GM12878 (cell line): ENCODE measurements around the gene NOTCH1. TPM values are rescaled to one million over a fixed set of nuclear protein-coding genes. Genes with fewer than 3 reads are reported as not detected.

Source experiments
- ATAC-seq: fragments of 200-7000 bp; cut with Tn5 transposase; 3 replicates; pipeline ENCODE4 v1.9.1; 2020; ENCODE audit warnings: mild to moderate bottlenecking, moderate library complexity
- BruUV-seq: library from RNA; stranded (reverse); fragments of 400-500 nt; replicated peaks from 2 replicates; lab custom pipeline; 2021; lab: Mats Ljungman, UMichigan
- CTCF ChIA-PET: fragments of 300-600 bp; sonication (Branson Sonifier 250); formaldehyde crosslinking; extraction: SDS; loops from one replicate; lab custom pipeline; 2021; ENCODE audit warnings: inconsistent platforms; lab: Yijun Ruan, JAX
- POLR2A ChIA-PET: fragments of 350-600 bp; formaldehyde crosslinking; extraction: SDS; loops from one replicate; lab custom pipeline; 2021; ENCODE audit warnings: inconsistent platforms; lab: Charles Lee
- RAD21 ChIA-PET: fragments of 300-600 bp; sonication (Branson Sonifier 250); formaldehyde crosslinking; loops from one replicate; lab custom pipeline; 2023; ENCODE audit warnings: antibody characterized with exemption; ENCODE audit not compliant: unreplicated experiment; lab: Charles Lee
- SMC1A ChIA-PET: fragments of 300-600 bp; sonication (Branson Sonifier 250); formaldehyde crosslinking; loops from one replicate; lab custom pipeline; 2023; ENCODE audit not compliant: unreplicated experiment, uncharacterized antibody; lab: Charles Lee
- DNase-seq: peaks from one replicate; pipeline ENCODE4 v3.0.0-alpha.2; 2011; ENCODE audit warnings: low read depth, low spot score
- FAIRE-seq: peaks from 3 replicates; lab custom pipeline; 2011; peaks lifted over from hg19 to GRCh38; lab: Jason Lieb, UNC
- H2AFZ ChIP-seq: 2 replicates; pipeline ENCODE4 v1.6.0; 2011; ENCODE audit warnings: low read depth, low read length, control low read depth; ENCODE audit not compliant: control insufficient read depth
- H3K27ac ChIP-seq: 2 replicates; pipeline ENCODE4 v1.5.1; 2011; ENCODE audit warnings: control low read depth; ENCODE audit not compliant: control insufficient read depth, insufficient read depth
- H3K27me3 ChIP-seq, 2 experiments: replicated peaks in 1 of 2; 2 replicates each; pipeline versions ENCODE4 v1.6.0 to v1.6.1; 2011; ENCODE audit warnings: low read length in 1 of 2; ENCODE audit not compliant: control insufficient read depth in 2 of 2, insufficient read depth in 2 of 2
- H3K36me3 ChIP-seq, 2 experiments: 2 replicates each; pipeline ENCODE4 v1.5.1; 2011; ENCODE audit warnings: low read length in 1 of 2; ENCODE audit not compliant: control insufficient read depth in 2 of 2, insufficient read depth in 2 of 2
- H3K4me1 ChIP-seq: 2 replicates; pipeline ENCODE4 v1.6.1; 2011; ENCODE audit warnings: mild to moderate bottlenecking, low read length, moderate library complexity, mixed read lengths; ENCODE audit not compliant: control insufficient read depth, insufficient read depth
- H3K4me2 ChIP-seq: 2 replicates; pipeline ENCODE4 v1.6.0; 2011; ENCODE audit warnings: control low read depth; ENCODE audit not compliant: control insufficient read depth, insufficient read depth
- H3K4me3 ChIP-seq: fragments of 200-600 bp; sonication (generic); 2 replicates; pipeline ENCODE4 v1.5.1; 2016
- H3K79me2 ChIP-seq: 2 replicates; pipeline ENCODE4 v1.6.0; 2011; ENCODE audit warnings: low read length; ENCODE audit not compliant: control insufficient read depth, insufficient read depth
- H3K9ac ChIP-seq: 2 replicates; pipeline ENCODE4 v1.8.0; 2011; ENCODE audit warnings: low read length, control low read depth, mixed read lengths; ENCODE audit not compliant: control insufficient read depth, insufficient read depth
- H3K9me3 ChIP-seq: replicated peaks from 3 replicates; pipeline ENCODE4 v1.5.1; 2011; ENCODE audit warnings: mild to moderate bottlenecking, low read length; ENCODE audit not compliant: control insufficient read depth, insufficient read depth
- H4K20me1 ChIP-seq: 2 replicates; pipeline ENCODE4 v1.6.0; 2011; ENCODE audit not compliant: control insufficient read depth, insufficient read depth
- HDGF ChIP-seq: fragments of 450-650 bp; IDR thresholded peaks from 2 replicates; pipeline ENCODE4 v1.6.1; 2016; ENCODE audit warnings: antibody characterized with exemption
- KAT2A ChIP-seq: conservative IDR thresholded peaks from 2 replicates; pipeline ENCODE4 v1.6.1; 2011; ENCODE audit warnings: low read depth, low read length; ENCODE audit not compliant: control insufficient read depth
- STAT1 ChIP-seq: fragments of 450-650 bp; conservative IDR thresholded peaks from 2 replicates; pipeline ENCODE4 v1.6.1; 2014; ENCODE audit warnings: antibody characterized with exemption, mild to moderate bottlenecking
- TARDBP ChIP-seq: IDR thresholded peaks from 2 replicates; pipeline ENCODE4 v1.6.1; 2016; ENCODE audit warnings: borderline replicate concordance
- ZNF274 ChIP-seq: IDR thresholded peaks from one replicate; pipeline ENCODE4 v1.8.0; 2011; ENCODE audit not compliant: insufficient read length, insufficient read depth
- ZZZ3 ChIP-seq: IDR thresholded peaks from 2 replicates; pipeline ENCODE4 v1.6.1; 2011; ENCODE audit warnings: low read depth; ENCODE audit not compliant: control insufficient read depth, insufficient read length
- WGBS: methylation state at CpG from one replicate; pipeline ENCODE4 v1.1.6; 2016; ENCODE audit warnings: low lambda C conversion rate; ENCODE audit not compliant: insufficient replicate concordance, insufficient coverage; ENCODE audit errors: missing lambda C conversion rate; 5-methylcytosine and 5-hydroxymethylcytosine counted together
- in situ Hi-C: fragments of 300-500 bp; cut with MboI; formaldehyde crosslinking; loops from 9 replicates; pipeline ENCODE4 v1.14.3; 2018; ENCODE audit warnings: mixed read lengths
- intact Hi-C: fragments of 100-400 bp; cut with micrococcal nuclease; formaldehyde crosslinking; loops from one replicate; pipeline ENCODE4 v1.14.2; 2022; ENCODE audit not compliant: unreplicated experiment
- polyA plus RNA-seq, 11 experiments: library from polyadenylated mRNA; depleted of rRNA in 4 of 11; unstranded in 6 of 11; stranded (reverse) in 5 of 11; fragments of >200 nt; fragmentation: Nextera tagmentation in 4 of 11; fragmentation: Illumina TruSeq in 1 of 11; extraction: Ambion mirVana in 4 of 11; extraction: Trizol in 1 of 11; gene quantifications; 1 replicate in 1 of 11; 2 replicates in 10 of 11; pipeline versions ENCODE4 v1.2.1 to v1.2.3, GENCODE V29; 2011 to 2016; ENCODE audit warnings: inconsistent platforms in 2 of 11, missing spikeins in 2 of 11, low read depth in 1 of 11
- total RNA-seq, 4 experiments: library from RNA; depleted of rRNA in 3 of 4; stranded (reverse); fragments of >200 nt in 3 of 4; fragmentation: Illumina TruSeq in 1 of 4; extraction: Trizol in 1 of 4; gene quantifications; 2 replicates each; pipeline versions ENCODE4 v1.2.1 to v1.2.3, GENCODE V29; 2013 to 2021
- TF ChIP-seq, protein P1 (sequence below): fragments of 450-650 bp; IDR thresholded peaks from 2 replicates; pipeline ENCODE4 v1.6.1; 2017; ENCODE audit warnings: antibody characterized with exemption, mild to moderate bottlenecking, moderate library complexity
- TF ChIP-seq, protein P2 (sequence below): fragments of 450-650 bp; IDR thresholded peaks from 2 replicates; pipeline ENCODE4 v1.6.1; 2017; ENCODE audit warnings: low read depth, mild to moderate bottlenecking, moderate library complexity

Gene NOTCH1
- total and polyA plus RNA-seq, 10 of the 15 experiments (the other 5 are each of a cell fraction or from before 2014, with no cell fraction given): 0.02 to 40.0 (median 3.7) TPM

DNA sequence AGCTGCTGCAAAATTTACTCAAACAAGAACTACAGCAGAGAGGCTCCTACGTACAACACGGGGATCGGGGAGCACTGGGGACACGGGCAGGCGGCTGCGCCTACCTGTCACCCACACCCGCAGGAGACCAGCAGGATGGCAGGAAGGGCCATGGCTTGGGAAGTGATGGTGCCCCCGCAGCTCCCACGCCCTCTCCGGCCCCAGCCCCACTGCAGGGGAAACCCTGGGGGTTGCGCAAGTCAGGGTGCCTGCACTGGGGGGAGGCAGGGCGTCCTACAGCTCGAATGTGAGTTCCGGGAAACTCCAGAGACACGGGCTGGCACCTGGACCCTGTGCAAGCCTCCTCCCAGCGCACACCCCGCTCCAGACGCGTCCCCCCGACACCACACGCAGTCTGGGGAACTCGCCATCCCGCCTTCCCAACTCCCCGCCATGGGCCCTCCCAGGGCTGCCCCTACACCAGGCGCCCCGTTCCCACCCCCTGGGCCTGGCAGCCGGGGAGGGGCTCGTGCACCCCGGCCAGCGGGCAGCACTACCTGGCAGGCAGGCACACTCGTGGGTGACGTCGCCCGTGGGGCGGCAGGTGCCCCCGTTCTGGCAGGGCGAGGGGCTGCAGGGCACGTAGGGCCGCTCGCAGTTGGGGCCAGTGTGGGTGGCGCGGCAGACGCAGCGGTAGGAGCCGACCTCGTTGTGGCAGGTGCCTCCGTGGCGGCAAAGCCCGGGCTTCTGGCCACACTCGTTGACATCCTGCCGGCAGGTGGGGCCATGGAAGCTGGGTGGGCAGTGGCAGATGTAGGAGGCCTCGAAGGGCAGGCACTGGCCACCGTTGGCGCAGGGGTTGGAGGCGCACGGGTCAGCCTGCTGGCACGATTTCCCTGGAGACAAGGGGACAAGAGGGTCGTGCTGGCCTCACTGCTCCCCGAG is 23.3 kb downstream of the NOTCH1 start (continued):
- TF ChIP-seq, protein P1, sequence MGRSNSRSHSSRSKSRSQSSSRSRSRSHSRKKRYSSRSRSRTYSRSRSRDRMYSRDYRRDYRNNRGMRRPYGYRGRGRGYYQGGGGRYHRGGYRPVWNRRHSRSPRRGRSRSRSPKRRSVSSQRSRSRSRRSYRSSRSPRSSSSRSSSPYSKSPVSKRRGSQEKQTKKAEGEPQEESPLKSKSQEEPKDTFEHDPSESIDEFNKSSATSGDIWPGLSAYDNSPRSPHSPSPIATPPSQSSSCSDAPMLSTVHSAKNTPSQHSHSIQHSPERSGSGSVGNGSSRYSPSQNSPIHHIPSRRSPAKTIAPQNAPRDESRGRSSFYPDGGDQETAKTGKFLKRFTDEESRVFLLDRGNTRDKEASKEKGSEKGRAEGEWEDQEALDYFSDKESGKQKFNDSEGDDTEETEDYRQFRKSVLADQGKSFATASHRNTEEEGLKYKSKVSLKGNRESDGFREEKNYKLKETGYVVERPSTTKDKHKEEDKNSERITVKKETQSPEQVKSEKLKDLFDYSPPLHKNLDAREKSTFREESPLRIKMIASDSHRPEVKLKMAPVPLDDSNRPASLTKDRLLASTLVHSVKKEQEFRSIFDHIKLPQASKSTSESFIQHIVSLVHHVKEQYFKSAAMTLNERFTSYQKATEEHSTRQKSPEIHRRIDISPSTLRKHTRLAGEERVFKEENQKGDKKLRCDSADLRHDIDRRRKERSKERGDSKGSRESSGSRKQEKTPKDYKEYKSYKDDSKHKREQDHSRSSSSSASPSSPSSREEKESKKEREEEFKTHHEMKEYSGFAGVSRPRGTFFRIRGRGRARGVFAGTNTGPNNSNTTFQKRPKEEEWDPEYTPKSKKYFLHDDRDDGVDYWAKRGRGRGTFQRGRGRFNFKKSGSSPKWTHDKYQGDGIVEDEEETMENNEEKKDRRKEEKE: no peak
- TF ChIP-seq, all 136 proteins: peak for 0

DNA sequence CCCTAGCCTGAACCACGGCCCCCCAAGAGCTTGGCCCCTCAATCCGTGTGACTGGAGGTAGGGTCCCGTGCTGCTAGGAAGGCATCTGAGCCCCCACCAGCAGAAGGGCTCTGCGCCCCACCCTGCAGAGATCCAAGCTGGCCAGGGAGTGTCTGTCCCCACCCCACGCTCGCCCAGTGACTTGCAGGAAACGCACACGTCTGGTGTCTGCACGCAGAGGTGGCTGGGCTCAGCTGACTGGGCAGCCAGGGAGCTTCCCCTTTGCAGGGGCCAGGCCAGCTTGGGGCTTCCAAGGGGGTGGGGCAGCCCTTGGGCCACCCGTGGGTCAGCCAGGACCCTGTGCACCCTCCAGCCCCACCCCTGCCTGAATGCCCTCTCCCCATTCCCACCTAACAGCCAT is 24.3 kb downstream of the NOTCH1 start:
- Histone ChIP-seq H3K27me3 (no peaks in the 10 kb centered on the region), H3K79me2 (no peaks in the 10 kb centered on the region), H3K27ac (no peak overlapping the region), H3K9ac (no peak overlapping the region), H3K4me1 (no peaks in the 10 kb centered on the region)
- FAIRE-seq: no peak
- ChIA-PET RAD21 (no interaction called here), POLR2A (interaction anchor here (0.6 to 0.7 kb wide), 2 partner anchors 25 to 57 kb away, joined by 3 to 9 read pairs; no protein-coding TSS in a partner anchor), SMC1A (interaction anchor here (1.1 kb wide), 1 partner anchor 17 kb away, joined by 3 read pairs; no protein-coding TSS in a partner anchor)
- TF ChIP-seq ZNF274 (no peak), KAT2A (no peak), HDGF (no peak), ZZZ3 (no peak), STAT1 (no peak), TARDBP (no peak)
- TF ChIP-seq, protein P2, sequence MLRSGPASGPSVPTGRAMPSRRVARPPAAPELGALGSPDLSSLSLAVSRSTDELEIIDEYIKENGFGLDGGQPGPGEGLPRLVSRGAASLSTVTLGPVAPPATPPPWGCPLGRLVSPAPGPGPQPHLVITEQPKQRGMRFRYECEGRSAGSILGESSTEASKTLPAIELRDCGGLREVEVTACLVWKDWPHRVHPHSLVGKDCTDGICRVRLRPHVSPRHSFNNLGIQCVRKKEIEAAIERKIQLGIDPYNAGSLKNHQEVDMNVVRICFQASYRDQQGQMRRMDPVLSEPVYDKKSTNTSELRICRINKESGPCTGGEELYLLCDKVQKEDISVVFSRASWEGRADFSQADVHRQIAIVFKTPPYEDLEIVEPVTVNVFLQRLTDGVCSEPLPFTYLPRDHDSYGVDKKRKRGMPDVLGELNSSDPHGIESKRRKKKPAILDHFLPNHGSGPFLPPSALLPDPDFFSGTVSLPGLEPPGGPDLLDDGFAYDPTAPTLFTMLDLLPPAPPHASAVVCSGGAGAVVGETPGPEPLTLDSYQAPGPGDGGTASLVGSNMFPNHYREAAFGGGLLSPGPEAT: no peak
- TF ChIP-seq, all 136 proteins: peak for 0
- no peak for ATAC-seq
- peaks cover 2 to 42% of the 10 kb centered on the region in 2 experiments; a peak in 2 of 4 replicates for H3K36me3 ChIP-seq
- CTCF ChIA-PET: interaction anchor here (0.6 kb wide), 1 partner anchor 12 kb away, joined by 3 read pairs; no protein-coding TSS in a partner anchor
- no peak overlapping the region for H3K4me3 ChIP-seq
- WGBS: 55% methylated on average over 7 of the region's 10 CpGs
- no peak overlapping the region for H2AFZ ChIP-seq
- BruUV-seq: no TSS peak
- no peak overlapping the region for H3K4me2 ChIP-seq
- no peaks in the 10 kb centered on the region for H4K20me1 ChIP-seq
- H3K9me3 ChIP-seq: no peaks in the 10 kb centered on the region
- in situ Hi-C loops: no loop called here
- no peak for DNase-seq
- intact Hi-C loops: no loop called here
